HEK293 (cell line): ENCODE data around the gene HRK.

Experiments used
- AEBP2 ChIP-seq: fragments of 450-650 bp; formaldehyde crosslinking; IDR thresholded peaks from 2 replicates; pipeline ENCODE4 v1.5.1; 2016; ENCODE audit warnings: missing biosample characterization, missing genetic modification characterization, borderline replicate concordance
- BCL11A ChIP-seq: fragments of 450-650 bp; formaldehyde crosslinking; IDR thresholded peaks from 2 replicates; pipeline ENCODE4 v1.5.1; 2016; ENCODE audit warnings: low read depth, missing biosample characterization, missing genetic modification characterization
- HOXA7 ChIP-seq: sonication (generic); formaldehyde crosslinking; IDR thresholded peaks from 2 replicates; pipeline ENCODE4 v1.8.1; 2022; ENCODE audit warnings: missing genetic modification reagents, borderline replicate concordance
- IKZF3 ChIP-seq: fragments of 450-650 bp; IDR thresholded peaks from 2 replicates; pipeline ENCODE4 v1.5.0; 2018; ENCODE audit warnings: missing biosample characterization, mild to moderate bottlenecking, missing genetic modification characterization, moderate library complexity
- KLF1 ChIP-seq: fragments of 450-650 bp; formaldehyde crosslinking; IDR thresholded peaks from 2 replicates; pipeline ENCODE4 v1.5.1; 2016; ENCODE audit warnings: missing biosample characterization, missing genetic modification characterization
- KLF10 ChIP-seq: fragments of 450-650 bp; IDR thresholded peaks from 2 replicates; pipeline ENCODE4 v1.5.1; 2018; ENCODE audit warnings: missing biosample characterization, mild to moderate bottlenecking, missing genetic modification characterization
- KLF17 ChIP-seq: fragments of 450-650 bp; formaldehyde crosslinking; IDR thresholded peaks from 2 replicates; pipeline ENCODE4 v1.5.1; 2016; ENCODE audit warnings: missing biosample characterization, missing genetic modification characterization
- KLF9 ChIP-seq: fragments of 450-650 bp; formaldehyde crosslinking; IDR thresholded peaks from 2 replicates; pipeline ENCODE4 v1.5.1; 2016; ENCODE audit warnings: missing biosample characterization, missing genetic modification characterization, low read depth
- MZF1 ChIP-seq: fragments of 450-650 bp; formaldehyde crosslinking; IDR thresholded peaks from 2 replicates; pipeline ENCODE4 v1.5.1; 2017; ENCODE audit warnings: missing biosample characterization, missing genetic modification characterization, borderline replicate concordance
- PRDM6 ChIP-seq: fragments of 450-650 bp; formaldehyde crosslinking; IDR thresholded peaks from 2 replicates; pipeline ENCODE4 v1.5.1; 2017; ENCODE audit warnings: missing biosample characterization, missing genetic modification characterization
- REPIN1 ChIP-seq: fragments of 450-650 bp; formaldehyde crosslinking; IDR thresholded peaks from 2 replicates; pipeline ENCODE4 v1.5.1; 2017; ENCODE audit warnings: missing biosample characterization, missing genetic modification characterization, low read depth
- REST ChIP-seq: fragments of 450-650 bp; formaldehyde crosslinking; IDR thresholded peaks from 2 replicates; pipeline ENCODE4 v1.5.1; 2016; ENCODE audit warnings: missing biosample characterization, missing genetic modification characterization
- TRIM28 ChIP-seq: IDR thresholded peaks from 2 replicates; pipeline ENCODE4 v1.6.1; 2011; ENCODE audit warnings: low read length, control low read depth, borderline replicate concordance
- ZBTB11 ChIP-seq: fragments of 450-650 bp; formaldehyde crosslinking; conservative IDR thresholded peaks from 2 replicates; pipeline ENCODE4 v1.5.1; 2016; ENCODE audit warnings: low read depth, missing biosample characterization, missing genetic modification characterization
- ZFP69B ChIP-seq: fragments of 450-650 bp; formaldehyde crosslinking; IDR thresholded peaks from 2 replicates; pipeline ENCODE4 v1.5.1; 2016; ENCODE audit warnings: missing biosample characterization, missing genetic modification characterization
- ZNF146 ChIP-seq: fragments of 450-650 bp; formaldehyde crosslinking; IDR thresholded peaks from 2 replicates; pipeline ENCODE4 v1.5.1; 2016; ENCODE audit warnings: missing biosample characterization, missing genetic modification characterization
- ZNF184 ChIP-seq: fragments of 450-650 bp; IDR thresholded peaks from 2 replicates; pipeline ENCODE4 v1.5.1; 2018; ENCODE audit warnings: missing biosample characterization, mild to moderate bottlenecking, missing genetic modification characterization
- ZNF214 ChIP-seq: fragments of 450-650 bp; formaldehyde crosslinking; IDR thresholded peaks from 2 replicates; pipeline ENCODE4 v1.5.1; 2017; ENCODE audit warnings: missing biosample characterization, mild to moderate bottlenecking, missing genetic modification characterization, borderline replicate concordance
- ZNF324 ChIP-seq: fragments of 450-650 bp; formaldehyde crosslinking; IDR thresholded peaks from 2 replicates; pipeline ENCODE4 v1.5.1; 2016; ENCODE audit warnings: missing biosample characterization, missing genetic modification characterization
- ZNF341 ChIP-seq: fragments of 450-650 bp; formaldehyde crosslinking; IDR thresholded peaks from 2 replicates; pipeline ENCODE4; 2016; ENCODE audit warnings: low read depth, missing biosample characterization, missing genetic modification characterization
- ZNF37A ChIP-seq: fragments of 450-650 bp; IDR thresholded peaks from 2 replicates; pipeline ENCODE4 v1.5.1; 2018; ENCODE audit warnings: missing biosample characterization, missing genetic modification characterization
- ZNF558 ChIP-seq: fragments of 450-650 bp; formaldehyde crosslinking; IDR thresholded peaks from 2 replicates; pipeline ENCODE4 v1.5.1; 2016; ENCODE audit warnings: missing biosample characterization, missing genetic modification characterization
- ZNF621 ChIP-seq: fragments of 450-650 bp; formaldehyde crosslinking; IDR thresholded peaks from 2 replicates; pipeline ENCODE4 v1.5.1; 2017; ENCODE audit warnings: missing biosample characterization, missing genetic modification characterization
- ZNF624 ChIP-seq: fragments of 450-650 bp; formaldehyde crosslinking; IDR thresholded peaks from 2 replicates; pipeline ENCODE4 v1.5.1; 2017; ENCODE audit warnings: missing biosample characterization, missing genetic modification characterization
- ZNF626 ChIP-seq: fragments of 450-650 bp; sonication (Bioruptor Pico); formaldehyde crosslinking; IDR thresholded peaks from 2 replicates; pipeline ENCODE4 v1.5.1; 2018; ENCODE audit warnings: missing biosample characterization, missing genetic modification characterization, inconsistent platforms
- ZNF777 ChIP-seq: fragments of 450-650 bp; formaldehyde crosslinking; IDR thresholded peaks from 2 replicates; pipeline ENCODE4 v1.5.1; 2017; ENCODE audit warnings: missing biosample characterization, missing genetic modification characterization, borderline replicate concordance
- ZNF785 ChIP-seq: fragments of 450-650 bp; formaldehyde crosslinking; IDR thresholded peaks from 2 replicates; pipeline ENCODE4 v1.5.1; 2016; ENCODE audit warnings: missing biosample characterization, missing genetic modification characterization
- ZNF837 ChIP-seq: fragments of 450-650 bp; formaldehyde crosslinking; IDR thresholded peaks from 2 replicates; pipeline ENCODE4 v1.5.1; 2016; ENCODE audit warnings: missing biosample characterization, missing genetic modification characterization
- ZXDB ChIP-seq: fragments of 450-650 bp; formaldehyde crosslinking; IDR thresholded peaks from 2 replicates; pipeline ENCODE4 v1.5.1; 2016; ENCODE audit warnings: missing biosample characterization, missing genetic modification characterization

The HRK gene

GRCh38 chr12:116922194-116922897 is 41.1 kb upstream of the HRK start (continued):
- TF ChIP-seq ZBTB11 (tag by site-specific recombination) (no peak), ZNF341 (no peak), ZNF558 (tag by site-specific recombination) (no peak), ZNF777 (tag by site-specific recombination) (no peak), ZNF37A (tag by site-specific recombination) (no peak), KLF10 (peak; percentile 63; the same call in 1 of the 2 replicates), KLF17 (no peak), ZNF324 (tag by site-specific recombination) (no peak), ZNF837 (tag by site-specific recombination) (no peak), KLF9 (tag by site-specific recombination) (no peak), ZXDB (peak; percentile 74), IKZF3 (tag by site-specific recombination) (peak; percentile 40), ZNF626 (tag by site-specific recombination) (no peak), ZFP69B (tag by site-specific recombination) (0 out of 2 replicates have a peak, but pooled peaks have one; percentile 32), ZNF184 (tag by site-specific recombination) (peak; percentile 30; the same call in 1 of the 2 replicates), TRIM28 (no peak), ZNF146 (no peak), AEBP2 (tag by site-specific recombination) (no peak), ZNF785 (tag by site-specific recombination) (no peak), REST (no peak), KLF1 (tag by site-specific recombination) (no peak), REPIN1 (tag by site-specific recombination) (no peak), BCL11A (peak; percentile 76; the same call in 1 of the 2 replicates), ZNF624 (tag by site-specific recombination) (no peak), ZNF214 (tag by site-specific recombination) (no peak), HOXA7 (no peak), PRDM6 (tag by site-specific recombination) (peak; percentile 100), MZF1 (tag by site-specific recombination) (peak; percentile 98), ZNF621 (no peak)
